Measurements from ENCODE around the gene NOL4L. TPM values are rescaled to one million over a fixed set of nuclear protein-coding genes. Genes with fewer than 3 reads are reported as not detected.

Gene NOL4L
- total and polyA plus RNA-seq, 8 donors, result 3.8 to 54.0 (median 15.0) TPM

GRCh38 chr20:32477594-32478512 is 107.3 kb downstream of the NOL4L start:
- peaks cover 0 to 9% (median 0%) of the 10 kb centered on the region in 4 donors for H3K36me3 ChIP-seq
- TF ChIP-seq EP300 (IDR thresholded peaks at IDR 0.05), result no peak
- DNase-seq, result peak; percentile 21 to 75
- H3K4me3 ChIP-seq, result no peak overlapping the region
- H3K9me3 ChIP-seq, result no peaks in the 10 kb centered on the region
- no peaks in the 10 kb centered on the region for H3K27me3 ChIP-seq
- H3K27ac ChIP-seq, result peak overlapping the region; percentile 22 to 85 (median 83)
- intact Hi-C loops (cut with DNase I; ENCODE audit: low total_unique reads), result no loop called here
- H3K4me1 ChIP-seq, result peaks cover 86 to 100% (median 95%) of the 10 kb centered on the region in 4 donors
- WGBS, 5 donors, result 46 to 77% (median 59%) methylated on average over 10 to 11 of the region's 11 CpGs

- Histone ChIP-seq H3K9me3 (no peaks in the 10 kb centered on the region), H3K4me3 (peak overlapping the region in 1 of 4 donors; percentile 10), H3K36me3 (peaks cover 0 to 18% (median 7%) of the 10 kb centered on the region in 4 donors), H3K27ac (peak overlapping the region; percentile 81 to 85 (median 84)), H3K4me1 (peaks cover 90 to 100% (median 97%) of the 10 kb centered on the region in 4 donors), H3K27me3 (no peaks in the 10 kb centered on the region)
- intact Hi-C loops (cut with DNase I; ENCODE audit: low total_unique reads), result no loop called here
- WGBS, 5 donors, result 49 to 66% (median 59%) methylated on average over 22 of the region's 22 CpGs
- DNase-seq, result peak in 1 of 2 donors; percentile 39
- no peak for TF ChIP-seq POLR2AphosphoS5 (IDR thresholded peaks at IDR 0.05)
- TF ChIP-seq, protein P1, sequence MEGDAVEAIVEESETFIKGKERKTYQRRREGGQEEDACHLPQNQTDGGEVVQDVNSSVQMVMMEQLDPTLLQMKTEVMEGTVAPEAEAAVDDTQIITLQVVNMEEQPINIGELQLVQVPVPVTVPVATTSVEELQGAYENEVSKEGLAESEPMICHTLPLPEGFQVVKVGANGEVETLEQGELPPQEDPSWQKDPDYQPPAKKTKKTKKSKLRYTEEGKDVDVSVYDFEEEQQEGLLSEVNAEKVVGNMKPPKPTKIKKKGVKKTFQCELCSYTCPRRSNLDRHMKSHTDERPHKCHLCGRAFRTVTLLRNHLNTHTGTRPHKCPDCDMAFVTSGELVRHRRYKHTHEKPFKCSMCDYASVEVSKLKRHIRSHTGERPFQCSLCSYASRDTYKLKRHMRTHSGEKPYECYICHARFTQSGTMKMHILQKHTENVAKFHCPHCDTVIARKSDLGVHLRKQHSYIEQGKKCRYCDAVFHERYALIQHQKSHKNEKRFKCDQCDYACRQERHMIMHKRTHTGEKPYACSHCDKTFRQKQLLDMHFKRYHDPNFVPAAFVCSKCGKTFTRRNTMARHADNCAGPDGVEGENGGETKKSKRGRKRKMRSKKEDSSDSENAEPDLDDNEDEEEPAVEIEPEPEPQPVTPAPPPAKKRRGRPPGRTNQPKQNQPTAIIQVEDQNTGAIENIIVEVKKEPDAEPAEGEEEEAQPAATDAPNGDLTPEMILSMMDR (IDR thresholded peaks at IDR 0.05), result no peak
Measured at GRCh38 chr20:32476684-32477593, 108.2 kb downstream of the NOL4L start.

DNA sequence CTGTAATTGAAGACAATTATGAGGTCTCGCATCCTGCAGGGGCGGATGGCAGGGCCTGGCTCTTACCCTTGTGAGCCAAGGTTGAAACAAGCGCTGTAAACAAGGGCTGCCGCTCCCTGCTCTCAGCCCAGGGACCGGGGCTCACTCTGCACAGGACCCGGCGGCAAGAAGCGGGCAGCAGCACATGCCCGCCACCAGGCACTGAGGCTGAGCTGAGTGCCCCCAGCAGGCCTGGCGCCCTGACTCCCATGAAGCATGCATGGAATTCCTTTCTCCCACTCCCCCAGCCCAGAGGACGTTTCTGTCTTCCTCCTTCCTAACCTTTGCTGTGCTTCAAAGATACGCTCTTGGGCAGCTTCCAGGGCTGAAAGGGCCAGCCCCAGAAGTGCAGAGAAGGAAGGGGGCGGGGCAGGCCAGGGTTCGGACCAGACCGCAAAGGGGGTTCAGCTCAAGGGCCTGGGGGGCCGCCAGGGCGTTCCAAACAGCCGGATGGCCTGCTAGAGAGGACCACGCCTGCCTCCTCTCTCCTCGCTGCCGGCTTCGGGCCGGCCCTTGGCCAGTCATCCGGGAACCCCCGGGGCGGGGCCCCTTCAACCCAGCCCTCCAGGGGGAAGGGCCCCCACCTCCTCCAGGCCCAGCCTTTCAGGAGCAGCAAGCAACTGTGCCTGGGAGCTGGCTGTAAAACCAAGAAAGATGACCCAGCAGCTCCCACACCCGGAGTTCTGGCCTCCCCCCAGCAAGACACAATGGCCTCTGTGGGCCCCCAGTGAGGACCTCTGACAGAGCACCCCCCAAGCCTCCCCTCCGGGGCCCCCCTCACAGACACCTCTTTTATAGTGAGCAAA is 109.9 kb downstream of the NOL4L start:
- DNase-seq, result peak; percentile 90 to 97
- Histone ChIP-seq H3K27ac (peak overlapping the region; percentile 81 to 85 (median 84)), H3K4me1 (peaks cover 80 to 100% (median 90%) of the 10 kb centered on the region in 4 donors), H3K4me3 (peak overlapping the region; percentile 27 to 41 (median 34)), H3K9me3 (no peaks in the 10 kb centered on the region), H3K27me3 (no peaks in the 10 kb centered on the region), H3K36me3 (peaks cover 0 to 33% (median 12%) of the 10 kb centered on the region in 4 donors)
- TF ChIP-seq POLR2AphosphoS5 (IDR thresholded peaks at IDR 0.05) (peak in 2 of 3 donors; percentile 56 to 57), POLR2A (IDR thresholded peaks at IDR 0.05) (no peak), EP300 (IDR thresholded peaks at IDR 0.05) (no peak)
- TF ChIP-seq, protein P1 (IDR thresholded peaks at IDR 0.05), result no peak
- intact Hi-C loops (cut with DNase I; ENCODE audit: low total_unique reads), result no loop called here
- WGBS, 5 donors, result 2 to 18% (median 8%) methylated on average over 24 to 28 of the region's 28 CpGs

- peaks cover 76 to 100% (median 89%) of the 10 kb centered on the region in 4 donors for H3K4me1 ChIP-seq
- WGBS, 5 donors, result 11 to 25% (median 17%) methylated on average over 2 to 8 of the region's 8 CpGs
- TF ChIP-seq, protein P1 (IDR thresholded peaks at IDR 0.05), result no peak
- TF ChIP-seq POLR2A (IDR thresholded peaks at IDR 0.05) (no peak), POLR2AphosphoS5 (IDR thresholded peaks at IDR 0.05) (no peak), EP300 (IDR thresholded peaks at IDR 0.05) (no peak)
Measured at GRCh38 chr20:32474717-32474966, 110.5 kb downstream of the NOL4L start.

More at GRCh38 chr20:32474717-32474966, 110.5 kb downstream of the NOL4L start:
- H3K36me3 ChIP-seq, result peaks cover 0 to 33% (median 12%) of the 10 kb centered on the region in 4 donors
- H3K9me3 ChIP-seq, result no peaks in the 10 kb centered on the region
- no peaks in the 10 kb centered on the region for H3K27me3 ChIP-seq
- peak overlapping the region; percentile 81 to 85 (median 84) for H3K27ac ChIP-seq
- DNase-seq, result no peak
- peak overlapping the region; percentile 27 to 41 (median 34) for H3K4me3 ChIP-seq
- intact Hi-C loops (cut with DNase I; ENCODE audit: low total_unique reads), result no loop called here
